Fibroblast of skin of right biceps (primary cell): ENCODE results near the gene RGS10.

ENCODE experiments used
- DNase-seq: peaks from one replicate; pipeline ENCODE4 v3.0.0-alpha.2; 2013

The RGS10 gene

GRCh38 chr10:119495545-119495944, 47.0 kb downstream of the RGS10 start:
- DNase-seq: no peak

GRCh38 chr10:119495021-119495505, 47.5 kb downstream of the RGS10 start:
- DNase-seq: no peak

GRCh38 chr10:119494236-119495020, 48.1 kb downstream of the RGS10 start:
- DNase-seq: no peak

- DNase-seq: no peak
Measured at GRCh38 chr10:119493155-119493554, 49.4 kb downstream of the RGS10 start.

GRCh38 chr10:119491966-119492757, 50.4 kb downstream of the RGS10 start:
- no peak for DNase-seq

- no peak for DNase-seq
Measured at GRCh38 chr10:119489991-119490326, 52.6 kb downstream of the RGS10 start.

GRCh38 chr10:119488675-119489074, 53.8 kb downstream of the RGS10 start:
- no peak for DNase-seq

- DNase-seq: no peak
Measured at GRCh38 chr10:119483839-119484238, 58.7 kb downstream of the RGS10 start.

- DNase-seq: no peak
Measured at GRCh38 chr10:119483001-119483400, 59.5 kb downstream of the RGS10 start.

GRCh38 chr10:119481781-119482426, 60.6 kb downstream of the RGS10 start:
- DNase-seq: no peak

GRCh38 chr10:119480667-119481066, 61.9 kb downstream of the RGS10 start:
- no peak for DNase-seq

GRCh38 chr10:119479532-119479931, 63.0 kb downstream of the RGS10 start:
- DNase-seq: no peak

- no peak for DNase-seq
Measured at GRCh38 chr10:119478811-119479341, 63.6 kb downstream of the RGS10 start.

GRCh38 chr10:119478111-119478802, 64.3 kb downstream of the RGS10 start:
- no peak for DNase-seq

- DNase-seq: no peak
Measured at GRCh38 chr10:119477444-119477843, 65.1 kb downstream of the RGS10 start.

- DNase-seq: no peak
Measured at GRCh38 chr10:119474606-119475005, 67.9 kb downstream of the RGS10 start.

GRCh38 chr10:119473771-119474170, 68.7 kb downstream of the RGS10 start:
- no peak for DNase-seq

- DNase-seq: no peak
Measured at GRCh38 chr10:119470920-119471702, 71.4 kb downstream of the RGS10 start.

GRCh38 chr10:119469846-119470245, 72.7 kb downstream of the RGS10 start:
- DNase-seq: no peak

- DNase-seq: no peak
Measured at GRCh38 chr10:119469325-119469707, 73.2 kb downstream of the RGS10 start.

- no peak for DNase-seq
Measured at GRCh38 chr10:119468542-119469324, 73.8 kb downstream of the RGS10 start.
